HEK293 (cell line): ENCODE measurements around the gene NNMT.

Experiments used
- CTCF ChIA-PET: fragments of 350-600 bp; formaldehyde crosslinking; extraction: SDS; loops from one replicate; lab custom pipeline; 2021; ENCODE audit warnings: antibody characterized with exemption; lab: Yijun Ruan, JAX
- POLR2A ChIA-PET: fragments of 300-600 bp; formaldehyde crosslinking; extraction: SDS; loops from one replicate; lab custom pipeline; 2020; ENCODE audit warnings: antibody characterized with exemption, inconsistent platforms; lab: Yijun Ruan, JAX
- H3K27ac ChIP-seq: fragments of 200-500 bp; sonication (Bioruptor generic); 2 replicates; pipeline ENCODE4 v1.5.1; 2014; ENCODE audit warnings: low read depth, low read length, control low read depth, inconsistent platforms; ENCODE audit errors: extremely low read depth
- H3K36me3 ChIP-seq, 2 experiments: fragments of 200-500 bp in 1 of 2; sonication (Bioruptor generic) in 1 of 2; 1 replicate in 1 of 2; 2 replicates in 1 of 2; pipeline ENCODE4 v1.5.1; 2014 to 2017; ENCODE audit warnings: inconsistent platforms in 2 of 2, low read length in 2 of 2; ENCODE audit not compliant: control insufficient read depth in 2 of 2, insufficient read depth in 1 of 2
- H3K4me1 ChIP-seq: fragments of 200-500 bp; sonication (Bioruptor generic); 2 replicates; pipeline ENCODE4 v1.5.1; 2014; ENCODE audit warnings: mild to moderate bottlenecking, low read length, inconsistent platforms; ENCODE audit not compliant: control insufficient read depth, insufficient read depth
- H3K4me3 ChIP-seq: 2 replicates; pipeline ENCODE4 v1.5.1; 2011; ENCODE audit warnings: low read depth, mild to moderate bottlenecking, control low read depth, low read length, moderate library complexity
- H3K9me3 ChIP-seq: fragments of 200-500 bp; sonication (Bioruptor generic); 2 replicates; pipeline ENCODE4 v1.5.1; 2014; ENCODE audit warnings: low read depth, low read length, inconsistent platforms; ENCODE audit not compliant: control insufficient read depth, insufficient read depth
- BCL11B ChIP-seq: fragments of 450-650 bp; formaldehyde crosslinking; IDR thresholded peaks from 2 replicates; pipeline ENCODE4 v1.5.1; 2016; ENCODE audit warnings: low read depth, missing biosample characterization, missing genetic modification characterization
- INSM2 ChIP-seq: fragments of 450-650 bp; formaldehyde crosslinking; IDR thresholded peaks from 2 replicates; pipeline ENCODE4 v1.5.1; 2016; ENCODE audit warnings: missing biosample characterization, missing genetic modification characterization
- KLF1 ChIP-seq: fragments of 450-650 bp; formaldehyde crosslinking; IDR thresholded peaks from 2 replicates; pipeline ENCODE4 v1.5.1; 2016; ENCODE audit warnings: missing biosample characterization, missing genetic modification characterization
- ZBTB44 ChIP-seq: fragments of 450-650 bp; IDR thresholded peaks from 2 replicates; pipeline ENCODE4 v1.5.1; 2018; ENCODE audit warnings: missing biosample characterization, mild to moderate bottlenecking, missing genetic modification characterization
- ZFP3 ChIP-seq: fragments of 450-650 bp; formaldehyde crosslinking; IDR thresholded peaks from 2 replicates; pipeline ENCODE4 v1.5.1; 2016; ENCODE audit warnings: low read depth, missing biosample characterization, missing genetic modification characterization
- ZNF132 ChIP-seq: fragments of 450-650 bp; formaldehyde crosslinking; IDR thresholded peaks from 2 replicates; pipeline ENCODE4 v1.5.1; 2017; ENCODE audit warnings: missing biosample characterization, missing genetic modification characterization, borderline replicate concordance
- ZNF23 ChIP-seq: fragments of 450-650 bp; formaldehyde crosslinking; IDR thresholded peaks from 2 replicates; pipeline ENCODE4 v1.5.1; 2016; ENCODE audit warnings: missing biosample characterization, missing genetic modification characterization, borderline replicate concordance
- ZNF280C ChIP-seq: fragments of 450-650 bp; formaldehyde crosslinking; IDR thresholded peaks from 2 replicates; pipeline ENCODE4 v1.5.1; 2016; ENCODE audit warnings: missing biosample characterization, missing genetic modification characterization
- ZNF302 ChIP-seq: fragments of 450-650 bp; formaldehyde crosslinking; IDR thresholded peaks from 2 replicates; pipeline ENCODE4 v1.5.1; 2016; ENCODE audit warnings: missing biosample characterization, missing genetic modification characterization, low read depth
- ZNF416 ChIP-seq: fragments of 450-650 bp; formaldehyde crosslinking; IDR thresholded peaks from 2 replicates; pipeline ENCODE4 v1.5.1; 2016; ENCODE audit warnings: missing biosample characterization, missing genetic modification characterization
- ZNF513 ChIP-seq: fragments of 450-650 bp; IDR thresholded peaks from 2 replicates; pipeline ENCODE4 v1.5.1; 2018; ENCODE audit warnings: missing biosample characterization, missing genetic modification characterization
- ZNF521 ChIP-seq: fragments of 450-650 bp; formaldehyde crosslinking; IDR thresholded peaks from 2 replicates; pipeline ENCODE4 v1.5.1; 2017; ENCODE audit warnings: missing biosample characterization, mild to moderate bottlenecking, missing genetic modification characterization
- ZNF530 ChIP-seq: fragments of 450-650 bp; formaldehyde crosslinking; IDR thresholded peaks from 2 replicates; pipeline ENCODE4 v1.5.1; 2016; ENCODE audit warnings: low read depth, missing biosample characterization, missing genetic modification characterization
- ZNF830 ChIP-seq: fragments of 450-650 bp; IDR thresholded peaks from 2 replicates; pipeline ENCODE4 v1.5.0; 2018; ENCODE audit warnings: missing biosample characterization, missing genetic modification characterization, low read depth, mild to moderate bottlenecking, moderate library complexity

Gene NNMT

GRCh38 chr11:114297806-114298709 is 1.9 kb downstream of the NNMT start:
- Histone ChIP-seq H3K4me3 (no peak overlapping the region), H3K9me3 (no peaks in the 10 kb centered on the region), H3K36me3 (no peaks in the 10 kb centered on the region), H3K4me1 (no peaks in the 10 kb centered on the region), H3K27ac (no peak overlapping the region)
- POLR2A ChIA-PET, result no interaction called here
- CTCF ChIA-PET, result no interaction called here
- TF ChIP-seq ZNF513 (tag by site-specific recombination) (no peak), INSM2 (tag by site-specific recombination) (no peak), ZNF132 (tag by site-specific recombination) (no peak), ZNF530 (tag by site-specific recombination) (no peak), ZFP3 (tag by site-specific recombination) (no peak)

GRCh38 chr11:114298710-114299109 is 2.5 kb downstream of the NNMT start:
- ChIA-PET CTCF (no interaction called here), POLR2A (no interaction called here)
- H3K4me1 ChIP-seq, result no peaks in the 10 kb centered on the region
- H3K9me3 ChIP-seq, result no peaks in the 10 kb centered on the region
- H3K27ac ChIP-seq, result no peak overlapping the region
- TF ChIP-seq ZNF416 (tag by site-specific recombination), result no peak
- no peak for TF ChIP-seq KLF1 (tag by site-specific recombination)
- no peak for TF ChIP-seq ZNF521
- TF ChIP-seq ZNF280C (tag by site-specific recombination), result no peak
- TF ChIP-seq ZBTB44 (tag by site-specific recombination), result no peak
- TF ChIP-seq ZNF23, result no peak
- TF ChIP-seq BCL11B (tag by site-specific recombination), result no peak
- TF ChIP-seq ZNF302, result no peak
- no peak for TF ChIP-seq ZNF830
- no peak overlapping the region for H3K4me3 ChIP-seq
- no peaks in the 10 kb centered on the region for H3K36me3 ChIP-seq
